GM19240 (cell line): ENCODE data around the gene LINC00305.

ENCODE experiments used
- DNase-seq: peaks from one replicate; pipeline ENCODE4 v3.0.0; 2011; ENCODE audit warnings: low spot score; ENCODE audit not compliant: insufficient read length

Gene LINC00305

GRCh38 chr18:64031411-64031810, 117.5 kb downstream of the LINC00305 start:
- no peak for DNase-seq
